H1 (cell line): Measurements from ENCODE around the gene NUDT9. TPM values are rescaled to one million over a fixed set of nuclear protein-coding genes. Genes with fewer than 3 reads are reported as not detected.

Source experiments
- CTCF ChIA-PET: fragments of 300-600 bp; sonication (Branson Sonifier 250); formaldehyde crosslinking; loops from one replicate; lab custom pipeline; 2021; ENCODE audit not compliant: partially characterized antibody; lab: Charles Lee
- POLR2A ChIA-PET: fragments of 300-600 bp; sonication (Branson Sonifier 250); formaldehyde crosslinking; loops from one replicate; lab custom pipeline; 2021; ENCODE audit warnings: inconsistent platforms; ENCODE audit not compliant: partially characterized antibody; lab: Charles Lee
- DNase-seq, 2 experiments: peaks; one replicate each; pipeline versions ENCODE4 v3.0.0 to v3.0.0-alpha.2; 2010 to 2022; ENCODE audit warnings: low spot score in 2 of 2, low read depth in 1 of 2, mixed read lengths in 1 of 2
- FAIRE-seq: peaks from 2 replicates; lab custom pipeline; 2011; peaks lifted over from hg19 to GRCh38; lab: Jason Lieb, UNC
- H2AFZ ChIP-seq: 2 replicates; pipeline ENCODE4 v1.8.1; 2012; ENCODE audit warnings: low read length, inconsistent platforms
- H2AK5ac ChIP-seq: 2 replicates; pipeline ENCODE4 v1.6.1; 2013; ENCODE audit warnings: low read depth, low read length
- H2BK120ac ChIP-seq: replicated peaks from 2 replicates; pipeline ENCODE3; 2013; ENCODE audit warnings: low read depth, low read length, inconsistent platforms
- H2BK12ac ChIP-seq: 2 replicates; pipeline ENCODE4 v1.6.1; 2013; ENCODE audit warnings: low read depth, low read length
- H2BK15ac ChIP-seq: 2 replicates; pipeline ENCODE4 v1.6.1; 2013; ENCODE audit warnings: low read length
- H2BK20ac ChIP-seq: 2 replicates; pipeline ENCODE4 v1.6.1; 2013; ENCODE audit warnings: low read length
- H2BK5ac ChIP-seq: 2 replicates; pipeline ENCODE4 v1.6.1; 2013; ENCODE audit warnings: low read depth, low read length
- H3K14ac ChIP-seq: 2 replicates; pipeline ENCODE4 v1.6.1; 2013; ENCODE audit warnings: inconsistent platforms; ENCODE audit not compliant: insufficient read length
- H3K18ac ChIP-seq: 2 replicates; pipeline ENCODE4 v1.6.1; 2013; ENCODE audit warnings: low read length; ENCODE audit errors: extremely low read depth
- H3K23ac ChIP-seq: 2 replicates; pipeline ENCODE4 v1.6.1; 2013; ENCODE audit warnings: inconsistent platforms; ENCODE audit not compliant: insufficient read length
- H3K23me2 ChIP-seq: 2 replicates; pipeline ENCODE4 v1.6.1; 2013; ENCODE audit warnings: low read depth, low read length
- H3K27ac ChIP-seq: 2 replicates; pipeline ENCODE4 v1.6.1; 2011; ENCODE audit warnings: low read depth, low read length, inconsistent platforms
- H3K27me3 ChIP-seq, 4 experiments: replicated peaks in 1 of 4; 1 replicate in 1 of 4; 2 replicates in 3 of 4; pipeline versions ENCODE4 v1.6.1 to v1.8.1; 2011 to 2013; ENCODE audit warnings: low read length in 3 of 4, mild to moderate bottlenecking in 3 of 4, inconsistent platforms in 2 of 4, mixed read lengths in 2 of 4, moderate library complexity in 1 of 4; ENCODE audit not compliant: control insufficient read depth in 3 of 4, insufficient read depth in 3 of 4; ENCODE audit errors: extremely low read depth in 1 of 4
- H3K36me3 ChIP-seq, 4 experiments: 2 replicates each; pipeline versions ENCODE4 v1.6.1 to v1.8.1; 2011 to 2013; ENCODE audit warnings: mild to moderate bottlenecking in 4 of 4, low read length in 3 of 4, moderate library complexity in 2 of 4, control low read depth in 1 of 4, inconsistent platforms in 1 of 4; ENCODE audit not compliant: insufficient read depth in 4 of 4, control insufficient read depth in 2 of 4
- H3K4ac ChIP-seq: replicated peaks from 2 replicates; pipeline ENCODE3; 2013; ENCODE audit warnings: low read length, low read depth, mixed read lengths, inconsistent platforms; ENCODE audit not compliant: insufficient read length
- H3K4me1 ChIP-seq, 4 experiments: replicated peaks in 1 of 4; 1 replicate in 1 of 4; 2 replicates in 3 of 4; pipeline versions ENCODE4 v1.6.1 to v1.8.1; 2011 to 2013; ENCODE audit warnings: low read length in 3 of 4, inconsistent platforms in 2 of 4, mixed read lengths in 1 of 4; ENCODE audit not compliant: insufficient read depth in 4 of 4, control insufficient read depth in 3 of 4
- H3K4me2 ChIP-seq, 2 experiments: 2 replicates each; pipeline versions ENCODE4 v1.6.1 to v1.8.1; 2011 to 2013; ENCODE audit warnings: low read depth in 2 of 2, low read length in 2 of 2, control low read depth in 1 of 2, inconsistent platforms in 1 of 2, mild to moderate bottlenecking in 1 of 2; ENCODE audit not compliant: insufficient read depth in 1 of 2
- H3K4me3 ChIP-seq, 4 experiments: fragments of 200-600, 300-600 bp in 1 of 4; sonication (generic), shearing (Covaris generic), sonication (Bioruptor Twin) in 1 of 4; 2 replicates each; pipeline versions ENCODE4 v1.5.1 to v1.8.1; 2011 to 2016; ENCODE audit warnings: low read length in 4 of 4, low read depth in 3 of 4, control low read depth in 2 of 4, inconsistent platforms in 2 of 4, mild to moderate bottlenecking in 2 of 4, mixed read lengths in 1 of 4, moderate library complexity in 1 of 4; ENCODE audit not compliant: insufficient read depth in 2 of 4; ENCODE audit errors: extremely low read depth in 1 of 4
- H3K56ac ChIP-seq: replicated peaks from 2 replicates; pipeline ENCODE3; 2013; ENCODE audit warnings: low read depth, mild to moderate bottlenecking, mixed read lengths, low read length, inconsistent platforms; ENCODE audit not compliant: insufficient read length
- H3K79me1 ChIP-seq: 2 replicates; pipeline ENCODE4 v1.6.1; 2013; ENCODE audit warnings: low read depth, low read length, control low read depth
- H3K79me2 ChIP-seq, 2 experiments: 2 replicates each; pipeline versions ENCODE4 v1.6.1 to v1.8.1; 2012 to 2013; ENCODE audit warnings: low read length in 2 of 2, mild to moderate bottlenecking in 2 of 2, inconsistent platforms in 1 of 2; ENCODE audit not compliant: insufficient read depth in 2 of 2, control insufficient read depth in 1 of 2
- H3K9ac ChIP-seq, 4 experiments: replicated peaks in 1 of 4; 1 replicate in 1 of 4; 2 replicates in 3 of 4; pipeline versions ENCODE4 v1.6.1 to v1.8.1; 2011 to 2013; ENCODE audit warnings: low read depth in 3 of 4, low read length in 3 of 4, control low read depth in 2 of 4, mild to moderate bottlenecking in 2 of 4, moderate library complexity in 2 of 4, inconsistent platforms in 1 of 4; ENCODE audit errors: extremely low read depth in 1 of 4
- H3K9me3 ChIP-seq, 2 experiments: 2 replicates each; pipeline versions ENCODE4 v1.6.1 to v1.8.1; 2012 to 2013; ENCODE audit warnings: mild to moderate bottlenecking in 2 of 2, moderate library complexity in 2 of 2, control low read depth in 1 of 2, inconsistent platforms in 1 of 2, low read depth in 1 of 2, low read length in 1 of 2, mixed read lengths in 1 of 2; ENCODE audit not compliant: insufficient read depth in 2 of 2
- H4K20me1 ChIP-seq, 2 experiments: replicated peaks in 1 of 2; 2 replicates each; pipeline versions ENCODE3 to v1.8.1; 2011 to 2013; ENCODE audit warnings: inconsistent platforms in 2 of 2, low read length in 2 of 2, mild to moderate bottlenecking in 1 of 2; ENCODE audit not compliant: insufficient read depth in 2 of 2, control insufficient read depth in 1 of 2
- H4K5ac ChIP-seq: 2 replicates; pipeline ENCODE4 v1.6.1; 2013; ENCODE audit warnings: low read length, low read depth, mixed read lengths, inconsistent platforms; ENCODE audit not compliant: insufficient read length
- H4K8ac ChIP-seq: 2 replicates; pipeline ENCODE4 v1.8.0; 2013; ENCODE audit warnings: mild to moderate bottlenecking, moderate library complexity, low read length, inconsistent platforms; ENCODE audit not compliant: insufficient read depth; ENCODE audit errors: extremely low read depth
- H4K91ac ChIP-seq: replicated peaks from 2 replicates; pipeline ENCODE3; 2013; ENCODE audit warnings: low read length, mixed read lengths, inconsistent platforms; ENCODE audit not compliant: insufficient read length
- BCL11A ChIP-seq, 2 experiments: IDR thresholded peaks; one replicate each; pipeline ENCODE4 v1.6.1; 2011; ENCODE audit warnings: low read depth in 2 of 2, low read length in 2 of 2, mild to moderate bottlenecking in 2 of 2
- CTBP2 ChIP-seq: IDR thresholded peaks from 2 replicates; pipeline ENCODE4 v1.7.0; 2011; ENCODE audit warnings: borderline replicate concordance, mild to moderate bottlenecking, moderate library complexity, mixed read lengths, low read length; ENCODE audit not compliant: insufficient read depth, insufficient read length
- HDAC2 ChIP-seq, 2 experiments: fragments of 300-600 bp in 1 of 2; sonication (generic) in 1 of 2; IDR thresholded peaks; 2 replicates each; pipeline ENCODE4 v1.6.1; 2011 to 2012; ENCODE audit warnings: low read depth in 2 of 2, low read length in 2 of 2, mild to moderate bottlenecking in 2 of 2, moderate library complexity in 2 of 2, borderline replicate concordance in 1 of 2, inconsistent platforms in 1 of 2
- KDM1A ChIP-seq: fragments of 200-600, 300-600 bp; sonication (generic); IDR thresholded peaks from 2 replicates; pipeline ENCODE4 v1.7.1; 2016; ENCODE audit warnings: mild to moderate bottlenecking, low read length, borderline replicate concordance
- KDM4A ChIP-seq: IDR thresholded peaks from one replicate; pipeline ENCODE4 v1.7.1; 2012; ENCODE audit warnings: low read depth, mild to moderate bottlenecking, moderate library complexity, low read length, inconsistent platforms; ENCODE audit not compliant: severe bottlenecking
- POLR2A ChIP-seq, 2 experiments: IDR thresholded peaks; 1 replicate in 1 of 2; 2 replicates in 1 of 2; pipeline ENCODE4 v1.6.1; 2011; ENCODE audit warnings: low read depth in 2 of 2, low read length in 2 of 2, mild to moderate bottlenecking in 2 of 2; ENCODE audit errors: control extremely low read depth in 1 of 2
- RNF2 ChIP-seq: fragments of 200-900, 300-1000 bp; sonication (generic); IDR thresholded peaks from 2 replicates; pipeline ENCODE4 v1.7.1; 2016; ENCODE audit warnings: borderline replicate concordance, low read depth, mild to moderate bottlenecking, antibody characterized with exemption, low read length; ENCODE audit not compliant: poor library complexity, severe bottlenecking; ENCODE audit errors: missing control alignments
- SAP30 ChIP-seq: fragments of 300-600 bp; sonication (generic); IDR thresholded peaks from 2 replicates; pipeline ENCODE4 v1.7.1; 2012; ENCODE audit warnings: low read length, moderate library complexity, mild to moderate bottlenecking, inconsistent platforms; ENCODE audit not compliant: insufficient read depth, insufficient replicate concordance
- SIX5 ChIP-seq: IDR thresholded peaks from 2 replicates; pipeline ENCODE4 v1.6.1; 2011; ENCODE audit warnings: mild to moderate bottlenecking, low read depth, low read length
- SP2 ChIP-seq: IDR thresholded peaks from 2 replicates; pipeline ENCODE4 v1.6.1; 2012; ENCODE audit warnings: mild to moderate bottlenecking, low read length, inconsistent platforms
- TCF12 ChIP-seq: IDR thresholded peaks from 2 replicates; pipeline ENCODE4 v1.6.1; 2011; ENCODE audit warnings: low read depth, mild to moderate bottlenecking, low read length
- TEAD4 ChIP-seq: IDR thresholded peaks from 2 replicates; pipeline ENCODE4 v1.6.1; 2012; ENCODE audit warnings: low read depth, low read length, inconsistent platforms, mixed read lengths
- YY1 ChIP-seq: IDR thresholded peaks from 2 replicates; pipeline ENCODE4 v1.6.1; 2011; ENCODE audit warnings: low read depth, mild to moderate bottlenecking, low read length
- WGBS, 2 experiments: shearing (Covaris generic) in 1 of 2; methylation state at CpG; one replicate each; pipeline versions ENCODE4 v1.1.6 to v1.1.7; 2013 to 2015; ENCODE audit warnings: low lambda C conversion rate in 2 of 2, mixed read lengths in 2 of 2, inconsistent platforms in 1 of 2, low coverage in 1 of 2, missing lambda C conversion rate in 1 of 2; ENCODE audit not compliant: insufficient replicate concordance in 2 of 2, insufficient coverage in 1 of 2, insufficient read length in 1 of 2; ENCODE audit errors: extremely low coverage in 1 of 2, missing lambda C conversion rate in 1 of 2; 5-methylcytosine and 5-hydroxymethylcytosine counted together
- polyA plus RNA-seq, 7 experiments: library from polyadenylated mRNA; depleted of rRNA in 3 of 7; stranded (reverse) in 5 of 7; unstranded in 2 of 7; fragments of >200 nt in 5 of 7; fragments of 200-250 nt in 2 of 7; gene quantifications; 1 replicate in 5 of 7; 2 replicates in 1 of 7; 4 replicates in 1 of 7; pipeline versions ENCODE4 v1.2.1 to v1.2.3, GENCODE V29; 2011 to 2013; ENCODE audit warnings: missing spikeins in 2 of 7, mixed read lengths in 2 of 7
- total RNA-seq: library from RNA; stranded (reverse); fragmentation: NEBNext Ultra II Directional; extraction: Animal tissue kit (Norgen Biotek cat#: 25700); gene quantifications from 2 replicates; pipeline ENCODE4 v1.2.1, GENCODE V29; 2021
- TF ChIP-seq, protein P1 (sequence below): IDR thresholded peaks from 2 replicates; pipeline ENCODE4 v1.6.1; 2012; ENCODE audit warnings: inconsistent platforms

The NUDT9 gene
- total and polyA plus RNA-seq, 2 of the 8 experiments (the other 6 are each of a cell fraction or from before 2014, with no cell fraction given), result 13.2 to 27.6 TPM

DNA sequence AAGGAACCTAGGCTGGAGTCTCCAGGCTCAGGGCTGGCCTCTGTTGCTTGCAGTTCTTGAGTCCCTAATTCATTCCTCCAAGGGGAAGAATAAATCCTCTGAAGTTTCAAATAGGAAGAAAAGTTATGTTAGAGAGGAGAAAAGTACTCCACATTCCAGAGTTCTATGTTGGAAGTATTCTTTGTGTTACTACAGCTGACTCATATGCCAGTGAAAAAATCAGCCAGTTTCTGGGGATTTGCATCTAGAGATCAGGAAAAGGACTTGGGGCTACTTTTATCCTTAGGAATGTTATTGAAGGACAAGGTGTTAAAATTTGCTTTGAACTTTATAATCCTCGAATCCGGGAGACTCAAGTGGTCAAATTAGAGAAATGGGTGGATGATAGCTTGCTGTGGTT, 11.7 kb upstream of the NUDT9 start:
- no peaks in the 10 kb centered on the region for H3K9me3 ChIP-seq
- no peak overlapping the region for H3K4me3 ChIP-seq
- H2AK5ac ChIP-seq, result no peak overlapping the region
- H3K27ac ChIP-seq, result no peak overlapping the region
- 97% methylated on average over 2 of the region's 2 CpGs; no CpG with 5 or more reads in 1 of the 2 experiments for WGBS, 2 experiments
- H3K4me1 ChIP-seq, result peaks cover 0 to 4% (median 0%) of the 10 kb centered on the region in 4 experiments; a peak in 2 of 7 replicates
- H2BK120ac ChIP-seq, result no peak overlapping the region
- no peak overlapping the region for H2AFZ ChIP-seq
- H4K8ac ChIP-seq, result no peak overlapping the region
- no peak overlapping the region for H2BK12ac ChIP-seq
- H3K23me2 ChIP-seq, result no peaks in the 10 kb centered on the region
- no peak overlapping the region for H3K4ac ChIP-seq
- H3K4me2 ChIP-seq, result no peak overlapping the region
- H3K14ac ChIP-seq, result no peak overlapping the region
- no peak overlapping the region for H3K56ac ChIP-seq
- ChIA-PET POLR2A (interaction anchor here (0.9 kb wide), 1 partner anchor 12 kb away, joined by 3 read pairs; the partner anchor contains the start of gene NUDT9), CTCF (interaction anchor here (0.8 to 1.2 kb wide), 4 partner anchors 10 to 57 kb away, joined by 3 to 4 read pairs (median 3); no protein-coding TSS in a partner anchor)
- no peak overlapping the region for H3K9ac ChIP-seq
- no peaks in the 10 kb centered on the region for H3K27me3 ChIP-seq
- no peaks in the 10 kb centered on the region for H3K36me3 ChIP-seq
- no peak overlapping the region for H3K23ac ChIP-seq
- no peaks in the 10 kb centered on the region for H4K20me1 ChIP-seq
- H3K18ac ChIP-seq, result no peak overlapping the region
- DNase-seq (no peak), FAIRE-seq (no peak)
- no peak overlapping the region for H2BK15ac ChIP-seq
- H3K79me2 ChIP-seq, result no peaks in the 10 kb centered on the region
- H2BK5ac ChIP-seq, result no peak overlapping the region
- H3K79me1 ChIP-seq, result no peaks in the 10 kb centered on the region
- H4K5ac ChIP-seq, result no peak overlapping the region
- no peak overlapping the region for H2BK20ac ChIP-seq
- no peak overlapping the region for H4K91ac ChIP-seq
- TF ChIP-seq CTBP2 (no peak), HDAC2 (IDR thresholded peaks at IDR 0.05; ENCODE audit: borderline replicate concordance in 1 of 2, low read depth in 2 of 2, low read length in 2 of 2) (no peak), KDM1A (no peak), RNF2 (no peak), SAP30 (no peak), SIX5 (no peak), SP2 (no peak), YY1 (no peak), KDM4A (no peak), BCL11A (IDR thresholded peaks at IDR 0.05; ENCODE audit: low read depth in 2 of 2, low read length in 2 of 2) (no peak), TEAD4 (no peak), POLR2A (IDR thresholded peaks at IDR 0.05; ENCODE audit: control extremely low read depth in 1 of 2, low read depth in 2 of 2, low read length in 2 of 2) (no peak), TCF12 (no peak)
- TF ChIP-seq, protein P1, sequence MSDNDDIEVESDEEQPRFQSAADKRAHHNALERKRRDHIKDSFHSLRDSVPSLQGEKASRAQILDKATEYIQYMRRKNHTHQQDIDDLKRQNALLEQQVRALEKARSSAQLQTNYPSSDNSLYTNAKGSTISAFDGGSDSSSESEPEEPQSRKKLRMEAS, result no peak
